ENCODE results near the gene SHMT1.
"Not testable (repeated sequence)": the region's sequence is repeated elsewhere in the genome, so short reads cannot be mapped to it uniquely, and the experiment has no call there.

Gene SHMT1

GRCh38 chr17:18364166-18364565 lies 816 bp upstream of the SHMT1 start:
- Mint-ChIP-seq H3K4me1 (peaks cover 8 to 16% of the 10 kb centered on the region in 2 donors), H3K36me3 (peaks cover 2 to 7% of the 10 kb centered on the region in 2 donors), H3K27ac (no peak overlapping the region), H3K4me3 (no peak overlapping the region), H3K27me3 (no peaks in the 10 kb centered on the region), H3K9me3 (no peaks in the 10 kb centered on the region)
- DNase-seq (no peak), ATAC-seq (replicated peaks) (no peak)

GRCh38 chr17:18362698-18363100 lies 651 bp downstream of the SHMT1 start:
- ATAC-seq (replicated peaks) (peak; percentile 15 to 22), DNase-seq (no peak)
- Mint-ChIP-seq H3K27ac (no peak overlapping the region), H3K4me3 (peak overlapping the region; percentile 93 to 96), H3K36me3 (peaks cover 2 to 9% of the 10 kb centered on the region in 2 donors), H3K27me3 (no peaks in the 10 kb centered on the region), H3K4me1 (peaks cover 8 to 16% of the 10 kb centered on the region in 2 donors), H3K9me3 (no peaks in the 10 kb centered on the region)

- H3K9me3 Mint-ChIP-seq = no peaks in the 10 kb centered on the region
Observed at GRCh38 chr17:18361837-18362697, 1.3 kb downstream of the SHMT1 start.

GRCh38 chr17:18360518-18360917 lies 2.8 kb downstream of the SHMT1 start:
- no peak overlapping the region for H3K4me3 Mint-ChIP-seq
- H3K27ac Mint-ChIP-seq = no peak overlapping the region
- peaks cover 2 to 16% of the 10 kb centered on the region in 2 donors for H3K36me3 Mint-ChIP-seq
- no peaks in the 10 kb centered on the region for H3K27me3 Mint-ChIP-seq
- no peaks in the 10 kb centered on the region for H3K9me3 Mint-ChIP-seq
- DNase-seq (no peak), ATAC-seq (replicated peaks) (no peak)
- peaks cover 8 to 16% of the 10 kb centered on the region in 2 donors for H3K4me1 Mint-ChIP-seq

More at GRCh38 chr17:18361837-18362697, 1.3 kb downstream of the SHMT1 start:
- peaks cover 8 to 16% of the 10 kb centered on the region in 2 donors for H3K4me1 Mint-ChIP-seq
- peak overlapping the region; percentile 93 to 96 for H3K4me3 Mint-ChIP-seq
- no peaks in the 10 kb centered on the region for H3K27me3 Mint-ChIP-seq
- DNase-seq (no peak), ATAC-seq (replicated peaks) (no peak)
- no peak overlapping the region for H3K27ac Mint-ChIP-seq
- H3K36me3 Mint-ChIP-seq = peaks cover 2 to 9% of the 10 kb centered on the region in 2 donors

- no peak for ATAC-seq (replicated peaks)
- Mint-ChIP-seq H3K36me3 (peaks cover 7 to 29% of the 10 kb centered on the region in 2 donors), H3K27ac (no peak overlapping the region), H3K4me3 (no peak overlapping the region), H3K27me3 (no peaks in the 10 kb centered on the region), H3K4me1 (no peaks in the 10 kb centered on the region), H3K9me3 (no peaks in the 10 kb centered on the region)
- no peak for DNase-seq
Observed at GRCh38 chr17:18356624-18357023, 6.7 kb downstream of the SHMT1 start.

- H3K27ac Mint-ChIP-seq = no peak overlapping the region
- no peak for DNase-seq
- no peak for ATAC-seq (replicated peaks)
- no peaks in the 10 kb centered on the region for H3K9me3 Mint-ChIP-seq
- no peaks in the 10 kb centered on the region for H3K27me3 Mint-ChIP-seq
- no peaks in the 10 kb centered on the region for H3K4me1 Mint-ChIP-seq
- H3K36me3 Mint-ChIP-seq = peaks cover 7 to 24% of the 10 kb centered on the region in 2 donors
- H3K4me3 Mint-ChIP-seq = no peak overlapping the region
Observed at GRCh38 chr17:18353541-18353940, 9.8 kb downstream of the SHMT1 start.

- H3K36me3 Mint-ChIP-seq = peaks cover 43 to 56% of the 10 kb centered on the region in 2 donors
- ATAC-seq (replicated peaks) = no peak
- no peak overlapping the region for H3K27ac Mint-ChIP-seq
Observed at GRCh38 chr17:18344021-18344420, 19.3 kb downstream of the SHMT1 start.

GRCh38 chr17:18339933-18340332 lies 23.4 kb downstream of the SHMT1 start:
- Mint-ChIP-seq H3K27me3 (no peaks in the 10 kb centered on the region), H3K9me3 (no peaks in the 10 kb centered on the region), H3K27ac (no peak overlapping the region), H3K4me3 (no peak overlapping the region), H3K4me1 (peaks cover 0 to 3% of the 10 kb centered on the region in 2 donors), H3K36me3 (peaks cover 37 to 44% of the 10 kb centered on the region in 2 donors)
- no peak for DNase-seq
- no peak for ATAC-seq (replicated peaks)

More at GRCh38 chr17:18344021-18344420, 19.3 kb downstream of the SHMT1 start:
- Mint-ChIP-seq H3K4me1 (peaks cover 0 to 3% of the 10 kb centered on the region in 2 donors), H3K9me3 (no peaks in the 10 kb centered on the region), H3K27me3 (no peaks in the 10 kb centered on the region), H3K4me3 (no peak overlapping the region)
- DNase-seq = no peak

GRCh38 chr17:18338158-18338557 lies 25.2 kb downstream of the SHMT1 start:
- peaks cover 40 to 44% of the 10 kb centered on the region in 2 donors for H3K36me3 Mint-ChIP-seq
- H3K9me3 Mint-ChIP-seq; H3K27me3 Mint-ChIP-seq; ATAC-seq (replicated peaks); H3K27ac Mint-ChIP-seq; DNase-seq; H3K4me1 Mint-ChIP-seq; H3K4me3 Mint-ChIP-seq: not testable (repeated sequence)

GRCh38 chr17:18332909-18333489 lies 30.4 kb downstream of the SHMT1 start:
- Mint-ChIP-seq H3K36me3 (peaks cover 34 to 37% of the 10 kb centered on the region in 2 donors), H3K27ac (peak overlapping the region; percentile 54), H3K4me3 (no peak overlapping the region), H3K4me1 (no peaks in the 10 kb centered on the region), H3K27me3 (no peaks in the 10 kb centered on the region), H3K9me3 (no peaks in the 10 kb centered on the region)
- DNase-seq = no peak
- no peak for ATAC-seq (replicated peaks)

GRCh38 chr17:18331879-18332278 lies 31.5 kb downstream of the SHMT1 start:
- Mint-ChIP-seq H3K9me3 (no peaks in the 10 kb centered on the region), H3K27ac (no peak overlapping the region), H3K4me1 (peaks cover 0 to under 1% of the 10 kb centered on the region in 2 donors), H3K4me3 (peak overlapping the region in 1 of 2 donors; percentile 4), H3K27me3 (no peaks in the 10 kb centered on the region), H3K36me3 (peaks cover 32 to 35% of the 10 kb centered on the region in 2 donors)
- ATAC-seq (replicated peaks) (no peak), DNase-seq (no peak)

GRCh38 chr17:18328643-18329204 lies 34.6 kb downstream of the SHMT1 start:
- no peak overlapping the region for H3K4me3 Mint-ChIP-seq
- H3K27ac Mint-ChIP-seq = peak overlapping the region; percentile 14
- no peaks in the 10 kb centered on the region for H3K27me3 Mint-ChIP-seq
- ATAC-seq (replicated peaks) (no peak), DNase-seq (no peak)
- H3K4me1 Mint-ChIP-seq = peaks cover 19 to 31% of the 10 kb centered on the region in 2 donors
- peaks cover 45% of the 10 kb centered on the region in 2 donors for H3K36me3 Mint-ChIP-seq
- H3K9me3 Mint-ChIP-seq = peaks cover 0 to 2% of the 10 kb centered on the region in 2 donors

- H3K4me3 Mint-ChIP-seq = no peak overlapping the region
- no peaks in the 10 kb centered on the region for H3K27me3 Mint-ChIP-seq
- peaks cover 0 to 2% of the 10 kb centered on the region in 2 donors for H3K9me3 Mint-ChIP-seq
- no peak for ATAC-seq (replicated peaks)
- H3K27ac Mint-ChIP-seq = peak overlapping the region; percentile 14
- no peak for DNase-seq
- H3K4me1 Mint-ChIP-seq = peaks cover 25 to 43% of the 10 kb centered on the region in 2 donors
- peaks cover 49 to 56% of the 10 kb centered on the region in 2 donors for H3K36me3 Mint-ChIP-seq
Observed at GRCh38 chr17:18327556-18327955, 35.8 kb downstream of the SHMT1 start.

GRCh38 chr17:18327093-18327492 lies 36.3 kb downstream of the SHMT1 start:
- H3K9me3 Mint-ChIP-seq = peaks cover 0 to 2% of the 10 kb centered on the region in 2 donors
- no peak for DNase-seq
- H3K27ac Mint-ChIP-seq = peak overlapping the region; percentile 14
- peaks cover 48 to 58% of the 10 kb centered on the region in 2 donors for H3K36me3 Mint-ChIP-seq
- ATAC-seq (replicated peaks) = no peak
- no peaks in the 10 kb centered on the region for H3K27me3 Mint-ChIP-seq
- peaks cover 26 to 44% of the 10 kb centered on the region in 2 donors for H3K4me1 Mint-ChIP-seq
- no peak overlapping the region for H3K4me3 Mint-ChIP-seq

Data from stimulated activated naive B cell treated with anti-CD40 and anti-IgM and Interleukin-4, amounts not matched to agents 10 μg/mL and 1 μg/mL and 100 μg/mL, for 72 hours (primary cell).